DOHH2 (cell line): ENCODE results near the gene KLK14.

Experiments used
- H3F3A ChIP-seq: fragments of 200-600 bp; sonication (generic), shearing (Covaris generic); 2 replicates; pipeline ENCODE4 v1.6.0; 2016; ENCODE audit warnings: antibody characterized with exemption, mild to moderate bottlenecking; ENCODE audit not compliant: control insufficient read depth, insufficient read depth
- H3K27ac ChIP-seq: fragments of 200-600 bp; sonication (generic); 2 replicates; pipeline ENCODE4 v1.5.1; 2014; ENCODE audit warnings: low read depth, mild to moderate bottlenecking, low read length, moderate library complexity
- H3K27me3 ChIP-seq: fragments of 200-600 bp; sonication (generic); 2 replicates; pipeline ENCODE4 v1.6.1; 2014; ENCODE audit warnings: mild to moderate bottlenecking, low read length, mixed read lengths; ENCODE audit not compliant: control insufficient read depth
- H3K36me3 ChIP-seq: fragments of 200-600 bp; sonication (generic); 2 replicates; pipeline ENCODE4 v1.6.1; 2014; ENCODE audit warnings: mild to moderate bottlenecking, low read length, moderate library complexity, mixed read lengths; ENCODE audit not compliant: control insufficient read depth
- H3K4me1 ChIP-seq: fragments of 200-600 bp; sonication (generic); 2 replicates; pipeline ENCODE4 v1.6.1; 2014; ENCODE audit warnings: mild to moderate bottlenecking, low read length, mixed read lengths; ENCODE audit not compliant: control insufficient read depth
- H3K4me2 ChIP-seq: fragments of 200-600 bp; sonication (generic); 2 replicates; pipeline ENCODE4 v1.6.0; 2014; ENCODE audit warnings: mild to moderate bottlenecking, low read length, moderate library complexity
- H3K4me3 ChIP-seq: fragments of 200-600 bp; sonication (generic); 2 replicates; pipeline ENCODE4 v1.5.1; 2014; ENCODE audit warnings: mild to moderate bottlenecking, low read length, mixed read lengths
- H3K79me2 ChIP-seq: fragments of 200-600 bp; sonication (generic); 2 replicates; pipeline ENCODE4 v1.6.1; 2014; ENCODE audit warnings: mild to moderate bottlenecking, low read length, mixed read lengths; ENCODE audit not compliant: control insufficient read depth
- H3K9me2 ChIP-seq: fragments of 200-600 bp; sonication (generic); replicated peaks from 2 replicates; pipeline ENCODE4 v1.6.1; 2014; ENCODE audit warnings: mild to moderate bottlenecking, low read length, mixed read lengths; ENCODE audit not compliant: control insufficient read depth
- H3K9me3 ChIP-seq: fragments of 200-600 bp; sonication (generic); 2 replicates; pipeline ENCODE4 v1.6.1; 2014; ENCODE audit warnings: antibody characterized with exemption, low read length, mixed read lengths; ENCODE audit not compliant: control insufficient read depth, insufficient read depth
- H4K20me1 ChIP-seq: fragments of 200-600 bp; sonication (generic); 2 replicates; pipeline ENCODE4 v1.6.0; 2014; ENCODE audit warnings: low read depth, mild to moderate bottlenecking, antibody characterized with exemption, low read length, moderate library complexity; ENCODE audit not compliant: control insufficient read depth, insufficient read depth
- CTCF ChIP-seq: fragments of 200-600 bp; sonication (generic); IDR thresholded peaks from one replicate; pipeline ENCODE4 v1.5.1; 2014; ENCODE audit warnings: antibody characterized with exemption, mild to moderate bottlenecking, low read depth, low read length; ENCODE audit not compliant: poor library complexity, severe bottlenecking
- EZH2phosphoT487 ChIP-seq: fragments of 200-600 bp; sonication (generic); IDR thresholded peaks from 2 replicates; pipeline ENCODE4 v1.6.1; 2017; ENCODE audit warnings: borderline replicate concordance, mild to moderate bottlenecking, antibody characterized with exemption, low read length, moderate library complexity, mixed read lengths

The KLK14 gene

GRCh38 chr19:51063664-51064063 is 19.0 kb downstream of the KLK14 start:
- TF ChIP-seq EZH2phosphoT487 (no peak), CTCF (no peak)

GRCh38 chr19:51060973-51061372 is 21.7 kb downstream of the KLK14 start:
- Histone ChIP-seq H3K9me3 (no peaks in the 10 kb centered on the region), H3K4me1 (no peaks in the 10 kb centered on the region), H3F3A (no peaks in the 10 kb centered on the region), H3K27ac (no peak overlapping the region), H3K79me2 (no peaks in the 10 kb centered on the region), H3K4me2 (no peak overlapping the region), H3K36me3 (no peaks in the 10 kb centered on the region), H3K27me3 (peaks cover 3% of the 10 kb centered on the region; the same call in 1 of the 2 replicates), H3K9me2 (no peaks in the 10 kb centered on the region), H4K20me1 (no peaks in the 10 kb centered on the region), H3K4me3 (no peak overlapping the region)
- TF ChIP-seq EZH2phosphoT487 (no peak), CTCF (no peak)

More at GRCh38 chr19:51063664-51064063, 19.0 kb downstream of the KLK14 start:
- Histone ChIP-seq H3K79me2 (no peaks in the 10 kb centered on the region), H3K9me3 (no peaks in the 10 kb centered on the region), H3F3A (no peaks in the 10 kb centered on the region), H3K36me3 (no peaks in the 10 kb centered on the region), H3K27ac (no peak overlapping the region), H3K4me2 (no peak overlapping the region), H3K4me3 (no peak overlapping the region), H4K20me1 (no peaks in the 10 kb centered on the region), H3K4me1 (no peaks in the 10 kb centered on the region), H3K9me2 (no peaks in the 10 kb centered on the region), H3K27me3 (0 out of 2 replicates have a peak, but pooled peaks cover 4% of the 10 kb centered on the region)

- no peak for TF ChIP-seq CTCF
- no peak for TF ChIP-seq EZH2phosphoT487
- H3K9me3 ChIP-seq = no peaks in the 10 kb centered on the region
- H3K4me2 ChIP-seq = no peak overlapping the region
- H4K20me1 ChIP-seq = no peaks in the 10 kb centered on the region
- H3K79me2 ChIP-seq = no peaks in the 10 kb centered on the region
- H3F3A ChIP-seq = no peaks in the 10 kb centered on the region
- H3K27me3 ChIP-seq = peaks cover 6% of the 10 kb centered on the region; the same call in 1 of the 2 replicates
- H3K4me1 ChIP-seq = no peaks in the 10 kb centered on the region
- H3K36me3 ChIP-seq = no peaks in the 10 kb centered on the region
- no peaks in the 10 kb centered on the region for H3K9me2 ChIP-seq
- H3K27ac ChIP-seq = no peak overlapping the region
- H3K4me3 ChIP-seq = no peak overlapping the region
Observed at GRCh38 chr19:51060336-51060735, 22.4 kb downstream of the KLK14 start.
